HG02642 (cell line): ENCODE measurements around the gene PSMD4.
"Not testable (repeated sequence)": the region's sequence is repeated elsewhere in the genome, so short reads cannot be mapped to it uniquely, and the experiment has no call there.

Experiments
- ATAC-seq: cut with Tn5 transposase; IDR thresholded peaks from one replicate; pipeline ENCODE4 v1.9.1; 2021; ENCODE audit warnings: mild to moderate bottlenecking; ENCODE audit not compliant: unreplicated experiment, poor library complexity

The PSMD4 gene

GRCh38 chr1:151254217-151255213 is at the start of gene PSMD4:
PSMD4 (plus strand) TSS chr1:151254734; CDS start chr1:151254783, 49 bp downstream.
- ATAC-seq = peak; percentile 92

DNA sequence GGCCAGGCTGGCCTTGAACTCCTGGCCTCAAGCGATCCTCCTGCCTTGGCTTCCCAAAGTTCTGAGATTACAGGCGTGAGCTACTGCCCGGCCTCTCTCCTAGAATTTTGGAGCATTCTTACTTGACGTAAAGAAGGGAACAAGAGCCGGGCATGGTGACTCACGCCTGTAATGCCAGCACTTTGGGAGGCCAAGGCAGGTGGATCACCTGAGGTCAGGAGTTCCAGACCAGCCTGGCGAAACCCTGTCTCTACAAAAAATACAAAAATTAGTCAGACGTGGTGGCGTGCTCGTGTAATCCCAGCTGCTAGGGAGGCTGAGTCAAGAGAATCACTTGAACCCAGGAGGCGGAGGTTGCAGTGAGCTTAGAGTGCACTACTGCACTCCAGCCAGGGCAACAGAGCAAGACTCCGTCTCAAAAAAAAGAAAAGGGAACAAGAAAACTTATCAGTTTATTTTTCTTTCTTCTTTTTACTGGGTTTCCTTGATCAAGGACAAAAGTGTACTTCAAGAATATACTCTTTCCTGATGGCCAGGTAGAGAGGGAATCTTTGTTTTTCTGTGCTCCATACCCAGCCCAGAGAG is 49.1 kb upstream of the PSMD4 start:
- ATAC-seq = not testable (repeated sequence)

DNA sequence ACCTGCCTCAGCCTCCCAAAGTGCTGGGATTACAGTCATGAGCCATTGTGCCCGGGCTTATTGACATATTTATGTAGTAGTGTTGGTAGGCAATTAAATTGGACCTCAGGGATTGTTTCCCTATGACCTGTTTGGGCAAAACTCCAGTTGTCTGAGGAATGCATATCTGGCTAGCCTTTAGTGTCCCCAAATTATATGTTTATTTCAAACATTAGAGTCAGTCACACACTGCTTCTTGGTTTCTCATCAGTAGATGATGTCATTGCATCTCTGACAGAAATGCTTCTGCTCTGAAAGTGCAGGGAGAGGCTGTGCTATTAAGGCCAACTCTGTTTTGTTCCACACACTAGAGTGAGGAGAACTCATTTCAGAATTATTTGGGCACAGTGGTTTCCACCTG is 43.7 kb upstream of the PSMD4 start:
- no peak for ATAC-seq

GRCh38 chr1:151211972-151212705 is 42.4 kb upstream of the PSMD4 start:
- ATAC-seq = no peak

GRCh38 chr1:151213560-151213959 is 41.0 kb upstream of the PSMD4 start:
- no peak for ATAC-seq

GRCh38 chr1:151221616-151222015 is 32.9 kb upstream of the PSMD4 start:
- ATAC-seq = no peak

DNA sequence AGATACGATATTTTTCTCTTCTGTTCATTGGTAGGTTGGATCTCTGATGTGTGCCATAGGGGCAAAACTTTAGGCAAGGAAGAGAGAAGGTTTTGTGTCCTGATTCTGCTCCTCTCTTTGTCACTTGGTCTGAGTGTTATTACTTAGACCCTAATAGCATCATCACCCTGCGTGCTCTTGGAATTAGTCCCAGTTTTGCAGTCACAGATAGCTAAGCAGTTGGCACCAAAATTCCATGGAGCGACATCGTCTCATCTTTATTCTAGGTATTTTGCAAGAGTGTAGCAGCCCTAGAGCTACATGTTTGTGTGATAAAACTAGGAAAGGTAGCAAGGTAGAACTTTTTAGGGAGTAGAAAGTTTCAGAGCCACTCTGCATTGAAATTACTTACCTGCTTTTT is 32.4 kb upstream of the PSMD4 start:
- no peak for ATAC-seq

DNA sequence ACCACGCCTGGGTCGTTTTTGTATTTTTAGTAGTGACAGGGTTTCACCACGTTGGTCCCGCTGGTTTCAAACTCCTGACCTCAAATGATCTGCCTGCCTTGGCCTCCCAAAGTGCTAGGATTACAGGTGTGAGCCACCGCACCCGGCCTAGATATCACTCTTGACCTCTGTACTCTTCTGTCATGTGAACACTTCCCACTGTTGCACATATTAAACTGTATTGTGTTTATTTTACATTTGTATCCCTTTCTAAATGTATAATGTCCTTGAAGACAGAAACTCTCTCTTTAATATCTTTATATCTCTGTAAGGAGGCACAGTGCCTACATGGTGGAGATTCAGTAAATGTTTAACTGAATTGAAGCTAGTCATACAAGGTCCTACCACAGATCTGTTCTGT is 19.3 kb upstream of the PSMD4 start:
- ATAC-seq = no peak

DNA sequence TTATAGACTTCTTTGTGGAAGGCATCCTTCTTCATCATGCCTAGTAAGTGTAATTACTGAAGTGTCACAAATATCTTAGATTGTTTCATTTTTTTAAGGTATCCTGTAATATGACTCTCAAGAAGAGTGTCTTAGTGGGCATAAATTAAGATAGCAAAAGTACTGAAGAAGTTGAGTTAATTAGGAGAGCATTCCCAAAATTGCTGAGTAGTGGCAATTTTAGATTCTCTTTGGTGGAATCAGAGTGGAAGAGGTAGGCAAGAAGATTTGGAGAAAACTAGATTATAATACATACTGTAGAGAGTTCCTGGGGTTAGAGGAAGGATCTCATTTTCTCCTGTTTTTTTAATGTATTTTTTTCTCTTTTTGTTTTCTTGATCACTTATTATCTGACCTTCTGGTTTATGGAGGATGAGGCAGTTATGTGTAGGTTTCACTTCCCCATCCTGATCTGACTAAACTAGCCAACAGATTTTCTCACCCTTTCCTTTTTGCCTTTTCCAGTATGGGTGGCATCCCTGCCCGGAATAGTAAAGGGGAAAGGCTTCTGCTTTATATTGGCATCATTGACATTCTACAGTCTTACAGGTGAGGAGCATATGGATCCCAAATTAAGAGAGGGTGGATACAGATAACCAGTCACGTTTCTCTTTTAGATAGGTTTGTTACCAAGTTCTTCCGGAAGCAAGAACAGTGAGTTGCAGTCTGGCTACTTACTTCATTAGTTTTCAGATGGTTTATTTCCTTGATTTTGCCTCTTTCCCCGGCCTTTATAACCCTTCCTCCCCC is 16.7 kb upstream of the PSMD4 start:
- ATAC-seq = no peak

- ATAC-seq = no peak
Measured at GRCh38 chr1:151238467-151238739, 16.1 kb upstream of the PSMD4 start.

DNA sequence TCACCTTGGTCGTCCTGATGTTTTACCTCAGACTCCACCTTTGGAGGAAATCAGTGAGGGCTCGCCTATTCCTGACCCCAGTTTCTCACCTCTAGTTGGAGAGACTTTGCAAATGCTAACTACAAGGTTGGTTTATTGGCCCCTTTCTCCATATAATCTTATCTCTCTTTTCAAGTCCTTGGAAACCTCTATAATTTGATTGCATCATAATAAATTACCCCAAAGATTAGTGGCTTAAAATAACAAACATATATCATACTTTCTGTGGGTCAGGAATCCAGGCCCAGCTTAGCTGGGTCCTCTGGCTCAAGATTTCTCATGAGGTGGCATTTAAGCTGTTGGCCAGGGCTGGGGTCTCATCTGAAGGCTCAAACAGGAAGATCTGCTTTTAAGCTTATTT is 12.1 kb upstream of the PSMD4 start:
- ATAC-seq = no peak

DNA sequence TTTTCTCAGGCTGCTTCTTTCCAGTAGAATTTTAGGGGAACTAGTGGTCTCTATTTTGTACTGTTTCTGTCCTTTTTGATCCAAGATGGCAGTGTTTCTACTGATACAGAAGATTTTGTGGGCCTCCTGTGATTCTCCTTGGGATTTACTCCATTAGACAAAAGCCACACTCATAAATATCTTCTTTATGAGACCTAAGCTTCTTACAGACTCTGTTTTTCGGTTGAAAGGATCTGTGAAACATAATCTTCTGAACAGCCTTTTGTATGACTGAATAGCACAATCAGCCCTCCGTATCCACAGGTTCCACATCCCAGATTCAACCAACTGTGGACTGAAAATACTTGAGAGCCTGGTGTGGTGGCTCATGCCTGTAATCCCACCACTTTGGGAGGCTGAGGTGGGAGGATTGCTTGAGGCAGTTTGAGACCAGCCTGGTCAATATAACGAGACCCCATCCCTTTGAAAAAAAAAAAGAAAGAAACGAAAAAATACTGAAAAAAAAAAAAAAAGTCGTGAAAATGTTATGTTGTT is 10.8 kb upstream of the PSMD4 start:
- no peak for ATAC-seq

DNA sequence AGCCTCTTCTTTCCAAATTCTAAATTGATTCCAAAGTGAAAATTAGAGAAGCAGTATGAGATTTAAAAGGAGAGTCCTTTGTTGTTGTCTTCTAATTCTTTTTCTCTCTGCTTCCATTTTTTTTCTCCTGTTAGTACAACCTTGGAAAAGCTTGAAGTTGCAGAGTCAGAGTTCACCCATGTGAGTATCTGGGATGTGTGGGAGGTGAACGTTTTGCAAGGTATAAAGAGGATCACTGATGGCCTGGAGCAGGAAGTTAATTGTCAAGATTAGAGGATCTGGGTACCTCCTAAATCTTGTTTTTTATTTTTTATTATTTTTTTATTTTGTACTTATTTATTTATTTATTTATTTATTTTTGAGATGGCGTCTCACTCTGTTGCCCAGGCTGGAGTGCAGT is 7.7 kb upstream of the PSMD4 start:
- no peak for ATAC-seq

GRCh38 chr1:151251656-151252470 is 2.7 kb upstream of the PSMD4 start:
- no peak for ATAC-seq

DNA sequence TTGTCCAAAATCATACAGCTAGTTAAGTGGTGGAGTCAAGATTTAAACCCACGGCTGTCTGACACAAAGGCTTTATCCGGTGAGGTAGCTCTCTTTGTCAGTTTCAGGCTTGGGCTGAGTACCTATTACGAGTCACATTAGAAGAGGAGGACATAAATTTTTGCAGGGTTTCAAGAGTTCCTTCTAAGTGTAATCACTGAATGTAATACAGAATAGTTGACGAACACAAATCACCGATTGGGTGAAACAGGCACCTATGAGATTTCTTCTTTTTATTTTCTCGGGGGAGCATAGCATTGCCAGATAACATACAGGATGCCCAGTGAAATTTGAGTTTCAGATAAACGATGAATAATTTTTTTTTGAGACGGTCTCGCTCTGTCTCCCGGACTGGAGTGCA is 847 bp downstream of the PSMD4 start:
- ATAC-seq = no peak

GRCh38 chr1:151259351-151259750 is 4.8 kb downstream of the PSMD4 start:
- no peak for ATAC-seq

DNA sequence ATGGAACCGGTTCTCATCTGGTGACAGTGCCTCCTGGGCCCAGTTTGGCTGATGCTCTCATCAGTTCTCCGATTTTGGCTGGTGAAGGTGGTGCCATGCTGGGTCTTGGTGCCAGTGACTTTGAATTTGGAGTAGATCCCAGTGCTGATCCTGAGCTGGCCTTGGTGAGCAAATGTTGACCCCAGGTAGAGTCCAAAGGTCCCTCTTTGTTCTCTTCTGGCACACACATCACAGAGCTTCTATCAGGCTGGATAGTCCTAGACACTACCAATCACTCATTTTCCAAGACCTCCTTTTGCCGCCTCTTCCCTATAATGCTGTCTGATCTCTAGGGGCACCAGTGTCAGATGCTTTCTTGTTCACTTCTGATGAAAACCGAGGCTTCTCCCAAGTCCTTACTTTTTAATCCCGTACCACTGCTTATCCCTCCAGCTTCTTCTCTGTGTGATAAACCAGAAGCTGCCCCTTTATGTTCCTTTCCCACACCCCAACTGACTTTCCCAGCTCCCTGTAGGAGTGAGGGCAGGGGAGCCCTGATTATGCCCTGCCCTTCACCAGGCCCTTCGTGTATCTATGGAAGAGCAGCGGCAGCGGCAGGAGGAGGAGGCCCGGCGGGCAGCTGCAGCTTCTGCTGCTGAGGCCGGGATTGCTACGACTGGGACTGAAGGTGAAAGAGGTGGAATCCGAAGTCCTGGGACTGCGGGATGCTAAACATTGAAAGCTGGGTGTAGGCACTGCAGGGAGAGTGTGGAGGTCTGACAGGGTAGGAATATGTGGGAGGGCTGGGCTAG is 11.1 kb downstream of the PSMD4 start:
- ATAC-seq = no peak

GRCh38 chr1:151266315-151266714 is 11.8 kb downstream of the PSMD4 start:
- ATAC-seq = no peak

DNA sequence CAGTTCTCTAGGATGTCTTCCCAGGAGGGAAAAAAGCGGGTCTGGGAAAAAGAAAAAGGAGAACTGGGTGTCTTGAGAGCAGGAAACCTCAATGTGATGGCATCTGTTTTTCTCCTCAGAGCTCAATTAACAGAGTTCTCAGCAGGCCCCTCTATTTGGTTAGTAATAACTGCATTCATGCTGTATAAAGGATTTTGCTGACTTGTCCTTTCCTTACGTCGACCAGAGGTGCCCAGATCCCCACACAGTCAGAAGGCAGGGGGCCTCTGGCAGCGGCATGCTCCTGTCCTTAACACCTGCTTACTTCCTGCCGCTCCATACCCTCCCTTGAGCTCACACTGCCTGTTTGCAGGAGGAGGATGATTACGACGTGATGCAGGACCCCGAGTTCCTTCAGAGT is 12.3 kb downstream of the PSMD4 start:
- no peak for ATAC-seq
